Esophagus squamous epithelium (tissue), 5 donors: Measurements from ENCODE around the gene FOXL3. TPM values are rescaled to one million over a fixed set of nuclear protein-coding genes. Genes with fewer than 3 reads are reported as not detected.

Source experiments
- DNase-seq: peaks from one replicate; lab custom pipeline; 2025; lab: John Stamatoyannopoulos, UW
- H3K27ac ChIP-seq, 4 donors: fragments of 200-600 bp; sonication (generic); one replicate each; pipeline ENCODE4 v1.5.1; 2016 to 2019; ENCODE audit warnings: mild to moderate bottlenecking in 1 of 4
- H3K27me3 ChIP-seq, 4 donors: fragments of 200-600 bp; sonication (generic); 1 replicate in 3 of 4; 2 replicates in 1 of 4; pipeline versions ENCODE4 v1.5.1 to v1.6.0; 2017 to 2021; ENCODE audit warnings: antibody characterized with exemption in 1 of 4
- H3K36me3 ChIP-seq, 3 donors: fragments of 200-600 bp; sonication (generic); one replicate each; pipeline ENCODE4 v1.5.1; 2016 to 2019
- H3K4me1 ChIP-seq, 3 donors: fragments of 200-600 bp; sonication (generic); one replicate each; pipeline ENCODE4 v1.5.1; 2017 to 2019
- H3K4me3 ChIP-seq, 4 donors: fragments of 200-600 bp; sonication (generic); 1 replicate in 3 of 4; 2 replicates in 1 of 4; pipeline ENCODE4 v1.5.1; 2016 to 2019; ENCODE audit warnings: mild to moderate bottlenecking in 2 of 4, moderate library complexity in 1 of 4
- H3K9me3 ChIP-seq, 3 donors: fragments of 200-600 bp; sonication (generic); one replicate each; pipeline ENCODE4 v1.5.1; 2016 to 2019
- POLR2A ChIP-seq, 4 donors: fragments of 450-650 bp; IDR thresholded peaks; one replicate each; pipeline ENCODE4 v1.6.1; 2017; ENCODE audit warnings: antibody characterized with exemption in 4 of 4, mild to moderate bottlenecking in 4 of 4, moderate library complexity in 3 of 4
- WGBS, 2 donors: methylation state at CpG; one replicate each; pipeline ENCODE4 v1.1.5; 2018; 5-methylcytosine and 5-hydroxymethylcytosine counted together
- intact Hi-C: fragments of 100-400 bp; cut with DNase I; formaldehyde crosslinking; loops from one replicate; pipeline ENCODE4 v1.15.0; 2022
- total RNA-seq, 4 donors: library from RNA; depleted of rRNA; stranded (reverse); fragments of >200 nt; gene quantifications; one replicate each; pipeline ENCODE4 v1.1.0, GENCODE V29; 2016
- TF ChIP-seq, protein P1 (sequence below), 6 experiments: fragments of 450-650 bp in 4 of 6; fragments of 200-600 bp in 2 of 6; sonication (generic) in 2 of 6; IDR thresholded peaks; one replicate each; pipeline ENCODE4 v1.5.1; 2016 to 2019; ENCODE audit warnings: antibody characterized with exemption in 6 of 6, mild to moderate bottlenecking in 4 of 6, moderate library complexity in 4 of 6
- donor health status: DM: yes; HTN: yes; CAD: no.

FOXL3 gene
- total RNA-seq, 4 donors from 2014 or later: not detected

DNA sequence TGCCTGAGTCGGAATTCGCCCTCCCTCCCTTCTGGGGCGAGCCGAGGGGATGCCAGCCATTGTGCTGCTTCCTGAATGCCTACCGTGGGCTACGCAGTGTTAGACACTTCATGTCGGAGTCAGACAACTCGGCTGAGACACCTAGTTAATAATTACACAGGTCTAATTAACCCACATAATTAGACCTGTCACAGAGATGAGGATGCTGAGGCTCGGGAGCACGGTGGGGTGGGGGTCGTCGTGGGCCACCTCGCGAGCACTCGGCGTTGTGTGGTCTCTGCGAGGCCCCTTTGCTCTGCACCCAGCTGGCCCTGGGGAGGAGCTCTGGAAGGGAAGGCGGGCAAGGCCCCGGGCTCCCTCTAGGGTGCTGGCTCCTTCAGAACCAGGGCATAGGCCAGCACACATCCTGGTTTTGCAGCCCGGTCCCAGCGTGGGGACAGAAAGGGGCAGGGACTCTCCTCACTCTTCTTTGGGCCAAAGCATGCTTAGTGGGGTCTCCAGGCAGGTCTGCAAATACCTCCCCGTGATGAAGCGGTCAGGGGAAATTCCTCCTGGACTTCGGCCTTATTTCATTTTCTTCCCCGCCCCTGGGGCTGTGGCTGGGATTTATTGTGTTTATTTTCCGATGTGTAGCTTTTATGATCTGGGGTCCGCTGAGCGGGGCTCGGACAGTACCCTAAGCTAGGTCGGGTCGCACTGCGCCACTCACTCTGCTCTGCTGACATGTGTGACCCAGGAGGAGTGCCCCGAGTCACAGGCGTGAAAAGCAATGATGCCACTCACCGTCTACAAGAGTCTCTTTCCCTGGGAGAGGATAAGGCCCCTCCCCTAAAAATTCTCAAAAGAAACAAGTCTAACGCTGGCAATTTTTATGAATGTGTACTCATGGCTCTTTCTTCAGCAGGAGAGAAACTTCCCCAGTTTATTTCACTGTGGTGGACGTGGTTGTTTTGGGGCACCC lies 4.9 kb upstream of the FOXL3 start:
- intact Hi-C loops: no loop called here
- Histone ChIP-seq H3K9me3 (no peaks in the 10 kb centered on the region), H3K27me3 (peaks cover 10 to 85% (median 14%) of the 10 kb centered on the region in 4 donors), H3K4me3 (no peak overlapping the region), H3K36me3 (no peaks in the 10 kb centered on the region), H3K27ac (no peak overlapping the region), H3K4me1 (peaks cover 4 to 8% (median 7%) of the 10 kb centered on the region in 3 donors)
- DNase-seq: no peak
- TF ChIP-seq, protein P1, sequence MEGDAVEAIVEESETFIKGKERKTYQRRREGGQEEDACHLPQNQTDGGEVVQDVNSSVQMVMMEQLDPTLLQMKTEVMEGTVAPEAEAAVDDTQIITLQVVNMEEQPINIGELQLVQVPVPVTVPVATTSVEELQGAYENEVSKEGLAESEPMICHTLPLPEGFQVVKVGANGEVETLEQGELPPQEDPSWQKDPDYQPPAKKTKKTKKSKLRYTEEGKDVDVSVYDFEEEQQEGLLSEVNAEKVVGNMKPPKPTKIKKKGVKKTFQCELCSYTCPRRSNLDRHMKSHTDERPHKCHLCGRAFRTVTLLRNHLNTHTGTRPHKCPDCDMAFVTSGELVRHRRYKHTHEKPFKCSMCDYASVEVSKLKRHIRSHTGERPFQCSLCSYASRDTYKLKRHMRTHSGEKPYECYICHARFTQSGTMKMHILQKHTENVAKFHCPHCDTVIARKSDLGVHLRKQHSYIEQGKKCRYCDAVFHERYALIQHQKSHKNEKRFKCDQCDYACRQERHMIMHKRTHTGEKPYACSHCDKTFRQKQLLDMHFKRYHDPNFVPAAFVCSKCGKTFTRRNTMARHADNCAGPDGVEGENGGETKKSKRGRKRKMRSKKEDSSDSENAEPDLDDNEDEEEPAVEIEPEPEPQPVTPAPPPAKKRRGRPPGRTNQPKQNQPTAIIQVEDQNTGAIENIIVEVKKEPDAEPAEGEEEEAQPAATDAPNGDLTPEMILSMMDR (IDR thresholded peaks at IDR 0.05): no peak
- TF ChIP-seq POLR2A (IDR thresholded peaks at IDR 0.05): no peak
- 56 to 60% methylated on average over 26 to 27 of the region's 37 CpGs for WGBS, 2 donors

DNA sequence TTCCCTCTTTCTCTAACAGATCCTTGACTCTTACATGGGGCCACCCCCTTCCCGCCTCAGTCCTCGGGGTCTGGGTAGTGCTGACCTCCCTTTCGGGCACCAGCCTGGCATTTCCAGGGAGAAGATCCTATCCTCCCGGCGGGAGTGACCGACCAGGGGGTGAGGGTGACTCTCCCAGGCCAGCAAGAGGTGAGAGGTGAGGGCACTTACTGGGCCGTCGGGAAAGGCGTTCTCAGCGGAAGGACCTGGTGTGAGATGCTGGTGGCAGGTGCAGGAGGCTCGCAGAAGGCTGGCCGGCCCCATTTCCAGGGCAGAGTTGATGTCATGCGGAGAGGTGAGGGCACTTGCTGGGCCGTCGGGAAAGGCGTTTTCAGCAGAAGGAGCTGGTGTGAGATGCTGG lies 4.2 kb upstream of the FOXL3 start:
- no peaks in the 10 kb centered on the region for H3K36me3 ChIP-seq
- no peak for DNase-seq
- intact Hi-C loops: no loop called here
- no peaks in the 10 kb centered on the region for H3K9me3 ChIP-seq
- WGBS, 2 donors: 76 to 79% methylated on average over 10 to 14 of the region's 16 CpGs
- no peak overlapping the region for H3K4me3 ChIP-seq
- peaks cover 8 to 15% (median 9%) of the 10 kb centered on the region in 3 donors for H3K4me1 ChIP-seq
- TF ChIP-seq POLR2A (IDR thresholded peaks at IDR 0.05): no peak
- TF ChIP-seq, protein P1 (IDR thresholded peaks at IDR 0.05): no peak
- no peak overlapping the region for H3K27ac ChIP-seq
- H3K27me3 ChIP-seq: peaks cover 17 to 85% (median 21%) of the 10 kb centered on the region in 4 donors

DNA sequence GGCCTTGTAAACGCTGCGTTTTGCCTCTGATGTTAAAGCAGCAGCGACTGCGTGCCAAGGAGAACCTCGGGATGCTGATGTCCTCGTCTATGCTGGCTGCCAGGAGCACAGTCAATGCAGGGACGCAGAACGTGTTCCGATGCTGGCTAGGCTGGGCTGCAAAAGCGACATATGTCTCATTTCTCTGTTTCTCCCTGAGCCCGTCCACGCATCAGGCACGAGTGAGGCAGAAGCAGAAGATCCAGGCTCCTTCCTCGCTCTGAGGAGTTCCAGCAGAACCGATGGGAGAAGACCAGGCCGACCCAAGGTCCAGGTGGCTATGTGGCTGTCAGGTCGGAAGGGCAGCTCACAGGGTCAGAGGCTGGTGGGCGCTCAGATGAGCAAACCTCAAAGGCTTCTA lies 3.7 kb upstream of the FOXL3 start:
- Histone ChIP-seq H3K4me1 (peaks cover 9 to 18% (median 11%) of the 10 kb centered on the region in 3 donors), H3K27me3 (peaks cover 19 to 87% (median 22%) of the 10 kb centered on the region in 4 donors), H3K9me3 (no peaks in the 10 kb centered on the region), H3K4me3 (no peak overlapping the region), H3K36me3 (no peaks in the 10 kb centered on the region), H3K27ac (no peak overlapping the region)
- intact Hi-C loops: no loop called here
- TF ChIP-seq, protein P1 (IDR thresholded peaks at IDR 0.05): no peak
- no peak for TF ChIP-seq POLR2A (IDR thresholded peaks at IDR 0.05)
- WGBS, 2 donors: 78 to 100% methylated on average over 1 to 7 of the region's 18 CpGs
- DNase-seq: no peak

DNA sequence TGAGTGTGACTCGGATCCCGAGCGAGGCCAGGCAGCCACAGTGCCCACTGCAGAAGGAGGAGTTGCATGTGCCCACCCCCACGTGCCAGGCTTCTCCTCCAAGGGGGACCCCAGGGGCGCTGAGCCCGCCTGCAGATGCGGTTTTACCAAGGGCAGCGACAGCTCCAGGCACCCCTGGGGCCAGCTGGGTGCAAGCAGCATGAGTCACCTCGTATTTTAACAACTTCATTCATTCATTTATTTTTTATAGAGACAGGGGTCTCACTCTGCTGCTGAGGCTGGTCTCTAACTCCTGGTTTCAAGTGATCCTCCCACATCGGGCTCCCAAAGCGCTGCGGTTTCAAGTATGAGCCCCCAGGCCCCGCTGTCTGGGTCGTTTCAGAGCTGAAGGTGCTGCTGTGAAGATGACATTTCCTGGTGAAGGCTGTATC lies 1.3 kb upstream of the FOXL3 start:
- H3K4me1 ChIP-seq: peaks cover 9 to 18% (median 11%) of the 10 kb centered on the region in 3 donors
- 66 to 74% methylated on average over 13 of the region's 14 CpGs for WGBS, 2 donors
- peaks cover 19 to 94% (median 29%) of the 10 kb centered on the region in 4 donors for H3K27me3 ChIP-seq
- no peaks in the 10 kb centered on the region for H3K9me3 ChIP-seq
- no peak for TF ChIP-seq POLR2A (IDR thresholded peaks at IDR 0.05)
- TF ChIP-seq, protein P1 (IDR thresholded peaks at IDR 0.05): no peak
- no peaks in the 10 kb centered on the region for H3K36me3 ChIP-seq
- H3K27ac ChIP-seq: no peak overlapping the region
- intact Hi-C loops: no loop called here
- no peak overlapping the region for H3K4me3 ChIP-seq
- no peak for DNase-seq

DNA sequence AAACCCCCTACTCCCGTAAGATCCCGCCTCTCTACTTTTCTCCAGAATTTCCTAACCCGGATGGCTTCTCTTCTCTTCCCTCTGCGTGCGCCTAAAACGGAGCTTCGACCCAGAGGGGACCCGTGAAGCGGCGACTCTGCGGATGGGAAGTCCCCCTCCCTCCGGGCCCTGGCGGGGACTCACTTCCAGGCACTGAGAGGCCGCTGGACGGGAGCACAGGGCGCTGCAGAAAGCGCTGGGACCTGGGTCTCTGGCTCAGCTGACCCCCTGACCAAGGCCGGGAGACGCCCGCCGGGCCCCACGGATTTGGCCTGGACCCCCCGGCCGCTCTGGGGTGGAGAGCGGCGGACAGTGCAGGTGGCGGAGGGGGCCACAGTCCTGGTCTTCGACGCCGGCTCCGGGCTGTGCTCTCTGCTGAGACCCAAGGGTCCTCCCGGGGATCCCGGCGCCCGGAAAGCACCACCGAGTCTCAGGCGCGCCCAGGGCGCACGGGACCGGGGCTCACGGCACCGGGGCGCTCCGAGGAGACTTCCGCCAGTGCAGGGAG lies 688 bp upstream of the FOXL3 start:
- TF ChIP-seq, protein P1 (IDR thresholded peaks at IDR 0.05): no peak
- no peak for TF ChIP-seq POLR2A (IDR thresholded peaks at IDR 0.05)
- WGBS, 2 donors: 15 to 35% methylated on average over 5 to 11 of the region's 46 CpGs
- Histone ChIP-seq H3K27me3 (peaks cover 19 to 96% (median 31%) of the 10 kb centered on the region in 4 donors), H3K27ac (no peak overlapping the region), H3K36me3 (no peaks in the 10 kb centered on the region), H3K4me3 (no peak overlapping the region), H3K4me1 (peaks cover 9 to 18% (median 11%) of the 10 kb centered on the region in 3 donors), H3K9me3 (no peaks in the 10 kb centered on the region)
- intact Hi-C loops: no loop called here
- DNase-seq: no peak
